Stimulated activated CD8-positive, alpha-beta memory T cell treated with anti-CD3 and anti-CD28 coated beads, Interleukin-4, amount 100 ng/mL, for 4 hours (primary cell): ENCODE data around the gene WDFY2.
A peak's percentile ranks its signal among the peaks of the same experiment; 100 is the strongest.

Experiments used
- DNase-seq, 2 donors: peaks; one replicate each; pipeline ENCODE4 v3.0.0-alpha.2; 2020; ENCODE audit warnings: low read depth in 2 of 2, low spot score in 1 of 2

Gene WDFY2

DNA sequence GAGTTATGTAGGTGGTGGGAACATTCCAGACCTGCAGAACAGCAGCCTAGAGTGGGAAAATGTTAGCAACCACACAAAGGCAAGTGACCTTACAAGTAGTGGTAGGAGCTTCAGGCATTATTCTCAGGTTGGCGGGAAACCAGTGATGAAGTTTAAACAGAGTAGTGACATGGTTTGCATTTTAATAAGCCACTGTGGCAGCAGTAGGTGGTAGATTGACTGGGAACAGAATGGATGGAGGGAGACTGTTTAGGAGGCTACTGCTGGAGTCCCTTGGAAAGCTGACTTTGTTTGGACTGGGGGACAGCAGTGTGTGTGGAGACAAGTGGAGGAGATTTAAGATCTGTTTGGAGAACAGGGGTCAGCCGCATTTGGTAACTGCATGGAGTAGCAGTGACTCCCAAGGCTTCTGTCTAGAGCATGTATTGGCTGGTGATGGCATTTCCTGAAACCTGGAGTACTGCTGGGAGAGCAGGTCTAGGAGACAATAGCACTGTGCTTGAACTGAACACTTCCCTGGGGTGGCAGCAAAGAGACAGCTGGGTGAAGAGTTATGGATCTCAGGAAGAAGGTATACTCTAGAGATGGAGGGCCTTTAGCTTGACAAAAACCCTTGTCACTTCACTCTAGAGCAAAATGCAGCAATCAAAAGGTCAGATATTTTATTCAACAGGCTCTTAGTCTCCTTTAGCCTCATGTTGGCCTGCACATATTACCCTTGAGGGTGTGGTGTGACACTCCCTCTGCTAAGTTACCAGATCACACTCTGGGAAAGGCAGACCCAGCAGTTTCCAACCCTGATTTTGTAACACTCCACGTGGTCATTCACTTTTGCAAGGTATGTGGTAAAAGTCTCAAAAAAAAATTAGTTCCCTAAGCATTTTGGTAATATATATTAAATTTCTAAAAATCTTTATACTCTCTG, 149.4 kb downstream of the WDFY2 start:
- no peak for DNase-seq

DNA sequence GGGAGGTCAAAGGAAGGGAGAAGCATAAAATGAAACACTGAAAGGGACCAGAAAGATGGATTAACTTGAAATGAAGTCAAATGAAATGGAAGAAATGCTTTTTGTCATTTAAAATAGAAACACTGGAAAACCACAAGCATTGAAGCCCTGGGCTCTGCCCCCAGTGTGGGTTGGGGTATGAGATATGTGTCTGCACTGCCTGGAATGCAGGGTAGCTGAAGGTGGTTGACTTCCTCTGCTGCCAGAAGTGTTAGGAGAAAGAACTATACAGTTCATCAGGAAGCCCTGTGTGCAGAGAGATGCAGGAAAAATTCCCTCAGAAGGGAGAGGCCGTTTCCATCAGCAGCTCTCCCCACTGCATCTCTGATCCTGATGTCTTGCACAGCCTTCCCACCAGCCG, 150.5 kb downstream of the WDFY2 start:
- no peak for DNase-seq

- DNase-seq: no peak
Observed at GRCh38 chr13:51737609-51738008, 153.3 kb downstream of the WDFY2 start.

GRCh38 chr13:51738226-51738905, 154.1 kb downstream of the WDFY2 start:
- DNase-seq: no peak

DNA sequence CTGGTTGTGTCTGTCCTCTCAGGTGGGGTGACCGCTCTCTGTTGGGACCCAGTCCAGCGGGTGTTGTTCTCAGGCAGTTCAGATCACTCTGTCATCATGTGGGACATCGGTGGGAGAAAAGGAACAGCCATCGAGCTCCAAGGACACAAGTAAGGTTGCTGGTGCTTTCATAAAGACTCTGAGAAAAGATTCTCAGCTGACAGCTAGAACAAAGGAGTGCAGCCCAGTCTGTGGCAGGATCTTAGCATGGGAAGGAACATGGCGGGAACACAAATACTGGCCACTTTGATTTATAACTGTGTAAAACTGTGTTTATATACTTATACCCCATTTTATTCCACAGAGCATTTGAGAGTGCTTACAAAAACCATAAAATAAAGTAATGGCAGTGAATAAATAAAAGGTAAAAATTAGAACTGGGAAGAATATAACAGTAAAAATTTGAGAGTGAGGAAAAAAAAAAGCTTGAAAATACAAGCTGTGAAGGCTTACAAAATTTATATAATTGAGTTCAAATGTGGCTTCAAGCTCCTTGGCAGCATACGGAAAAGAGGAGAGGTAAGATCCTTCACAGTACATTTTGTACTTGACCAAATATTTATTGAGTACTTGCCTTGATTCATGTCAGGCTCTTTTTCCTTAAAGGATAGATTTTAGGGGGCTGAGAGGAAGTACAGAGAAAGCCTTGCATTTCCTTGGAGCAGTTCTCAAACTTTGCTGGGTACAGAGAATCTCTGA, 154.9 kb downstream of the WDFY2 start:
- DNase-seq: no peak

DNA sequence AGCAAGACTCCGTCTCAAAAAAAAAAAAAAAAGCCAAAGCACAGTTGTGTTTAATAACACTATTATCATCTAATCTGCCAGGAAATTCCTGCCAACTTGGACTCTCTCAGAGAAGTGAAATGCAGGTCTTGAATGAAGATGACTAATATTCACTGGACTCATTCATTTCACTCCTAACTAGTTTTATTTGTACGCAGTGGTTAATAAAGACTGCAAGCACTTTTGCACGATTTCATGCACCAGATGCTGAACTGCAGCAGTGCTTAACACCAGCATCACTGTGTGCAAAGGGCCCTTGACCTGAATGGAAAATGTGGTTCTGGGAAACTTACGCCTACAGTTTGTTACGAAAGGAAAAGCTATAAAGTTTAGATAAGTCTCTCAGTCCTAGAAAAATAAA, 156.4 kb downstream of the WDFY2 start:
- DNase-seq: no peak

DNA sequence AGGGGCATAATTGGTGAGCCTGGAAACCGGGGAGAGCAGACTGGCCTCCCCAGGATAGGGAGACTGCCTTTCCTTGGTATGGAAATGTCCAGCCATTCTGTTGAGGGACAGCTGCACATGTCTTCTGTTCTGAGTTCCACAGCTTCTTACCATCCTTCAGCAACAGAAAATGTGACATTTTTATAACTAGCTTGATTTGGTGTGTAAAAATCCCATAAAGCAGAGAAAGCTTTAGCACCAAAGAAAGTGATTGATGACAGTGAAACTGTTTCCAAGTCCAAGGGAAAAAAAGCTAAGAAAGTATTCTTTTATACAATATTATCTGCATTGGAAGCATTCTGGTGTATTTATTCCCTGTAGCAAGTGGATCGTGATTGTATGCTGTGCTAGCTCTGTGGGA, 157.8 kb downstream of the WDFY2 start:
- no peak for DNase-seq

DNA sequence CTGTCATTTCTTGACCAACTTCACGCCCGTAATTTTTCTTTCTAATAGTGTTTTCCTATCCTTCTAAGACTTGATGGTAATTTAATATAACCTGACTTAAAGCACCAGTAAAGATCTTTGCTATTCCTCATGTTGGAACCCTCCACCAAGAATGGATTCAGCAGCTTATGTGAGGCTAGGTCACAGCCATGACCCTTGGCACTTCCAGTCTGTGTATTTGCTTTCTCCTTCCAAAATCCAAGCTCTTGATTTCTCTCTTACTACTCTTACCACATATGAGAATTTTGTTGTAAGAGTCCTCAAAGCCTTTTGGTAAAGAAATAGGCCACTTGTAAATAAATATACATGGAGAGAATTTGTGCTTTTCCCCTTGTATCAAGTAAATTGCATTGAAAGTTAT, 158.3 kb downstream of the WDFY2 start:
- no peak for DNase-seq

GRCh38 chr13:51745243-51745642, 161.0 kb downstream of the WDFY2 start:
- DNase-seq: no peak

GRCh38 chr13:51746802-51747201, 162.5 kb downstream of the WDFY2 start:
- no peak for DNase-seq

DNA sequence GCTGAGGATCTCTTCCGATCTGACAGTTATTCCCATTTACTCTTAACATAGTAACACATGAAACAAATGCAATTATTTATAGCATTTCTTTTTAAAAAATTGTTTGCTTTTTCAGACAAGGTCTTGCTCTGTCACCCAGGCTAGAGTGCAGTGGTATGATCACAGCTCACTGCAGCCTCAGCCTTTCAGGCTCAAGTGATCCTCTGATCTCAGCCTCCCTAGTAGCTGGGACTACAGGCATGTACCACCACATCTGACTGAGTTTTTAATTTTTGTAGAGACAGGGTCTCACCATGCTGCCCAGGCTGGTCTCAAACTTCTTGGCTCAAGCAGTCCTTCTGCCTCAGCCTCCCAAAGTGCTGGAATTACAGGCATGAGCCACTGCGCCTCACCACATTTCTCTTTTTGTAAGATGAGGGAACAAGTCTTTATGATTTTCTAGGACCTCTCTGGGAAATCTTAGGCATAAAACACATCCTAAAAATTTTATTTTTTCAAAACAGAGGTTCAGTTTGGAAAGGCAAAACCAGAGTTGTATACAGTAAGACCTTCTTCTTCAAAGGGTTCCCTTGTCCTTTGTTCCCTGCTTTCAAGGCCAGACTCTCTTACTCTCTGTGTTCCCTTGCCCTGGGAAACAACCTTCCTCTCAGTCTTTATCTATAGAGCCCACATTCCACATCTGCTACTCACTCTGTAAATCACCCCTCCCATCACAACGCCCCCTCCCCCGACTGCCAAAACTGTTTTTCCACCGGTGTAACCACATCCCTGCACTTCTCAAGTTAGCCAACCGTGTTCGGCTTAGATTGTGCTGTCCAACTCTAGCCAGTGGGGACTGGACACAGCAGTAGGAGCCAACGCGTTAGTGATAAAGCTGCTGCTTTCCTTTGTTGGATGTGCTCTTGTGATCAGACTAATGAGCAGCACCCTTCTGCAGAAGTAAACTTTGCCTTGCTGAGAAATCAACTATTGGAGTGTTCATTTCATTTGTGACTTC, 163.5 kb downstream of the WDFY2 start:
- no peak for DNase-seq

GRCh38 chr13:51756651-51757050, 172.4 kb downstream of the WDFY2 start:
- no peak for DNase-seq

DNA sequence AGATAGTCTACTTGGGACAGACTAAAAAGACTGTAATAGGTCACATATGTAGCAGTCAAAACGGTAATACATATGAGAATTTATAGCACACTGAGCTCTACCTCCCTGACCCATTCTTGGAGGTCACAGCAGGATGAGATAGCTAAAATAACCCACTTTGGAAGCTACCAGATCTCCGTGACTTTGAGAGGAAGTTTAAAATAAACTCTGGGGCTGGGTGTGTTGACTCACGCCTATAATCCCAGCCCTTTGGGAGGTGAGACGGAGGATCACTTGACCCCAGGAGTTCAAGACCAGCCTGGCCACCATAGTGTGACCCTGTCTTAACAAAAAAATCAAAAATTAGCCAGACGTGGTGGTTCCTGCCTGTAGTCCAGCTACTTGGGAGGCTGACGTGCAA, 174.4 kb downstream of the WDFY2 start:
- DNase-seq: no peak

DNA sequence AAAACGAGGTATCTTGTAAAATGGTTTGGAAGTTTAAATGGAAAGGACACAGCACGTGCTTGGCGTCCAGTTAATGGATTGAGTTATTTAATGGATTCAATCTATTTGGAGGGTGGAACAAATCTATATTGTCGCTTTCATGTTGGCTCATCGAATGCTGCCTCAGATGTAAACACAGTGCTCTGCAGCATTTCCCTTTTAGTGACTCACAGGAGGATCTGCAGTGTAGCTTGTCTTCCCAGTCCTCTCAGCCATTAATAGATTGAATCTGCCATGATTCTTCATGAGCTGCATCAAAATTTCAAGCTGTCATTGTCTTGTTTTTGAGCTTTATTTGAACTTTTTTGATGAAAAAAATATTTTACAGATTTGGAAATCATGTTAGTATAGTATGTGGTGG, 175.0 kb downstream of the WDFY2 start:
- no peak for DNase-seq

- DNase-seq: no peak
Observed at GRCh38 chr13:51760592-51760991, 176.3 kb downstream of the WDFY2 start.

DNA sequence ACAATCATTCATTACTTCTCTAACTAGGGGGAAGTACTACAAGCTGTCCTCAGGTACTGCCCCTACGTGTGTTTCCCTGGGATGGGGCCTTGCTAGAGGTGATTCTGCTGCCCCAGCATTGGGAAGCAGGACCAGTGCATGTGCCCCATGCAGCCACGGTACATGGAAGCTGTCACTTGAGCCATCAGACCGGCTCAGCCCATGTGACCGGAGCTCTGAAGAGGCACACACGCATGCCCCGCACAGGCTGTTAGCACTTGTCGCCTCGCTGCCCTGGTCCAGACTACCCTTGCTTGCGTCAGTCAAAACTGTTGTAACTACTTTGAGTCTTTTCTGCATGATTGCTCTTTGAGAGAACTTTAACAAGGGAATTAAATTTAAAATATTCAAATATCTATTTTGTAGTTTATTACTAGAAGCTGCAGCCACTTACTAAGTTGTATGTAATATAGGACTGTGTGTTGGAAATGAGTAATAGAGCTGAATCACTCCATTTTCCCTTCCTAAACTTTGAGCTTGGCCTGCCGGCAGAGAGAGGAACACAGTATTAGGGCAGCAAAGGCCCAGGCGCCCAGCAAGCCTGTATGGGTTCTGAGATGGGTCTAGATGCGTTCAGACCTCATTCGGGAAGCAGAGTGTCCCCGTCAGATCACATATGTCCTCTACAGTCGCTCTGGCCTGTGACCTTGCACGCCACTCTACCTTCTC, 177.5 kb downstream of the WDFY2 start:
- no peak for DNase-seq

GRCh38 chr13:51763486-51763885, 179.2 kb downstream of the WDFY2 start:
- DNase-seq: no peak

DNA sequence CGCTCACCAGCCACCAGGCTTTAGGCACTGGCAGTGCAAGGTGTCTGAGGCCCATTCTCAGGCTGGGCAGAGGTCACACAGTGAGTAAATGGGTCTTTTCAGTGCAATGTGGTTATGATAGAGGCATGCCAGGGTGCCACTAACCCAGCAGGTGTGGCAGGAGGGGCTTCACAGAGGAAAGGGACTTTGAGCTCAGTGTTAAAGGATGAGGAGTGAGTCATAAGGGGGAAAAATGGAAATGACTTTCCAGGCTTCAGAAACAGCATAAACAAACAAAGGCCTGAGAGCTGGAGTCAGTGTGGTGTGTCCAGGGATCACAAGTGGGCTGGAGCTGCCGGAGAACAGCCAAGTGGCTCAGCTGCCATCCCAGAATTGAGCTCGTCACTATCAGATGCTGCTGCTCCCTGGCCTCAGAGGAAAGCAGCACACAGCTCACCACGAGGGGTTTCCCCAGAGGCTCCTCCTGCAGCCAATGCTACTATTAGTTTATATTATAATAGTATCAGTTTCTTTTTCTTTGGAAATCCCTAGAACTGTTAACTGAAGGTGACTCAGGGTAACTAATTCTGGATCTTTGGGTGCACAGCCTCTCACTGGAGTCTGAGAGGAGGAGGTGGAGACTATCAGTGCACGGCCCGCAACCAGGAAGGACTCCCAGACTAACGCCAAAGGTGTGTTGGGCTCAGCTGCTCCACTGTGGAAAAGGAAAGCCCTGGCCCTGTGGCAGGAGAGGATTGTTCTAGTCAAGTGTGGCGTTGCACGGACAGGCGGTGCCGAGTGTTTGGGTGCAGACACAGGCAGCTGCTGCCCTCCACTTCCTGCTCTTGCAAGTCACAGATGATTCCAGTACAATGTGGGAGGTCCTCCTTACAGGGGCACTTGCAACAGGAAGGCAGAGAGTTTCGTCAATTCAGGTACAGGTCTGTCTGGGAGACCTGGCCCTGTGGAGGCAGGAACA, 180.2 kb downstream of the WDFY2 start:
- DNase-seq: peak; percentile 40 to 43

DNA sequence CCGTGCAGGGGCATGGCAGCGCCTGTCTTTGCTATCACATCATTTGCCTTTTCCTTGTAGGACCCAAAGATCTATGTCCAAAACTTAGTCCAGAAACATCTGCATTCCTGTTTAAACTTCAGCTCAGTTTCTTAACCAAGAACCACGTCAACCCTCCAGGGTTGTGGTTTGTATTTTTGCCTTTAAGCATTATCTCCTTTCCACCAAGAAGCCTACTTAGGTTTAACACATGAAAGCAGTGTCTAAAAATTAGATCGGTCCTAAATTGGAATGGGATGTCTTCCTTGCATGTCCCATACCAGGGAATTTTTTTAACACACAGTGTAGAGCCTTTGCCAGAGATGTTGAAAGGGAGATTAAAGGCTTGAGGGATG, 180.9 kb downstream of the WDFY2 start:
- DNase-seq: no peak
